HG03460 (cell line): ENCODE data around the gene PRDM16.

Experiments used
- ATAC-seq: cut with Tn5 transposase; IDR thresholded peaks from one replicate; pipeline ENCODE4 v1.9.1; 2021; ENCODE audit not compliant: unreplicated experiment

The PRDM16 gene

DNA sequence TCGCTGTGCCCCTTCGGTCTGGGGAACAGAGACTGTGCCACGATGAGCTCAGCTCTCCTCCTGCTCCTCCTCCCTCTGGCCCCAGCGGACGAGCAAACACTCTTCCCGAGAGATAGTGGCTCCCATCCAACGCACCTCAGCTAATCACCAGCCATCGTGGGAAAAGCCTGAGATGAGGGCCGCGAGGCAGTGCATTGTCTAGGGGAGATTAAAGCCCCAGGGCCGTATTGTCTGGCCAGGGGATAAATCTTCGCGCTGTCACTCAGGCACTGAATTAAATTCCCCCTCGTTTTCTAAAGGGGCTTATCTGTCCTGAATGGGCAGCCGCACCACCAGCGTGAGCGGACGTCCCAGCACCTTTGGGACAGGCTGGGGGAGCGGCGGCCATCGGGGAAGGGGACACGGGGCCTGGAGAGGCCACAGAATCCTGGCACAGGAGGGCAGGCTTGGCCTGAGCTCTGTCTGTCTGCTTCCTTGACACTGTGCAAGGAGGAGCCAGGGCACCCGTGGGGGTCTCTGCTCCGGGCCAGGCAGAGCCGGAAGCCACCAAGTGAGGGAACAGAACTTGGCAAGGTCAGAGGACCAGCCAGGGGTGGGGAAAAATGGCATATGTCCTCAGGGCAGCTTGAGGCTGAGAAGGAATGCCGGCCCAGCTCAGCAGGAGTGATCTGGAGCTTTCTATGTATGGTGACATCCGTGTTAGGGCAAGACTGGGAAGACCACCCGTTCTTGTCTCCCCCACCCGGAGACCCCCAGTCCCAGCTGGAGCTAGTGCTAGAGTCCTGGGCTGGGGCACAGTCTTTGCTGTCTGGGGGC, 32.3 kb downstream of the PRDM16 start:
- ATAC-seq = no peak

DNA sequence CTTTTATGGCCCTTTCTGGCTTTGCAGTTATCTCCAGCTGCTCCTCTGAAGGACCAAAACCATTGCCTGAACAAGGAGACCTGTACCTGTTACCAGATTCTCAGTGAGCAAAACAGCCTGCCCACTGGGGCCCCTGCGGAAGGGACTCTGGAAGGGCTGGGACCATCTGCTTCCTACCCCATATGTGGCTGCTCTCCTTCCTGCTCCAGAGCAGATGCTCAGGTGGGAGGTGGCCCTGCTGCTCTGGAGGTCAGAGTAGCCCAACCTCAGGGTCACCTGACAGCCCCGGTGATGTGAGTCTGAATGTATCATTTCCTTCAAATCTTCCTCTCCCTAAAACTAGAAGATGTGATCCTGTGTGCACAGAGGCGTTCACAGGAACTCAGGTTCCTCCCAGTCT, 33.6 kb downstream of the PRDM16 start:
- no peak for ATAC-seq

GRCh38 chr1:3103967-3104677, 35.1 kb downstream of the PRDM16 start:
- ATAC-seq = no peak

GRCh38 chr1:3105167-3105863, 36.3 kb downstream of the PRDM16 start:
- no peak for ATAC-seq

DNA sequence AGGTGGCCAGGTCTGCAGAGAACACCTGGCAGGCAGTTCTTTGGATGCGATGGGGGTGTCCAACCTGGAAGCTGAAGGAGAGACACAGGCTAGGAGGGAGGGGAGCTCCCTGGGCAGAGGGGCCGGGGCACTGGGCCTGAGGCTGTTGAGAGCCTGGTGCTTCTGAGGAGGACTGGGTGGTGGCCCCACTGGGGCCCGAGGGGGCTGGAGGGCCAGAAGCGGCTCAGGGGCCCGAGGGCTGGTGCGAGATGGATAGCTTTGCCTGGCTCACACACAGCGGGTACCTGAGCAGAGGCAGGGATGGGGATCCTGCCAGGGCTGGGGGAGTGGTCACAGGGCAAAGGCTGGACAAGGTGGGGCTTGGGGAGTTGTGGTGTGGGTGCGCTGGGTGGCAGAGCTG, 37.2 kb downstream of the PRDM16 start:
- no peak for ATAC-seq

DNA sequence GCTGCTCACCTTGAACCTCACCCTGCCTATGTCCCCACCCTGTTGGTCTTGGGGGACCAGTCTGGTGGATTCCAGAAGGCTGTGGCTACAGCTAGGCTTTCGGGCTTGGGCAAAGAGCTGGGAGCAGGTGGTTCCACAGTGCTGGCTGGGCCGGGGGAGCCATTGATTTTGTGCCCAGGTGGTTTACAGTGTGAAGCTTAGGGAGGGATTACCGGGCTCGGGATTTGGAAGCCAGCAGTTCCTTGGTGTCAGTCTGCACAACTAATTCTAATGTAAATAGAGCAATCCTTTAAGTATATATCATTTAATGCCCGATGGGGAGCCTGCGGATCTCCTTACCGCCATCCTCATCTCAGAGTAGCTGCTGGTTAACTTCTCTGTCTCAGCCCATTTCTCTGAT, 38.2 kb downstream of the PRDM16 start:
- no peak for ATAC-seq

DNA sequence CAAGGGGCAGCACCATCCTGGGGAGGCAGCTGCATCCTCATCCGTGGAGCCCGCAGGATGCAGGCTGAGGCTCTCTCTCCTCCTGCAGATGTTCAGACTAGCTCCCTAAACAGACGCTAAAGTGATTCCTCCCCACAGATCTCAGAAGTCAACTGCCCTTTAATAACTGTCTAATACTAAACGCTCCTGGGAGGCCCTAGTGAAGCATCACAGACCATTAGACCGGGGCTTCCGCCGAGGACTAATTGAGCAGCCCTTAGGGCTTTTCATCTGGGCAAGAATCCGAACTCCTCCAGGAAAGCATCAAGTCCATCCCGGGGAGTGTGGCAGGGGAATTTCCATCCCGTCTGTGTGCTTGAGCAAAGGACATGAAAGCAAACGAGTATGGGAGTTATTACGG, 40.4 kb downstream of the PRDM16 start:
- no peak for ATAC-seq

GRCh38 chr1:3111348-3112021, 42.5 kb downstream of the PRDM16 start:
- ATAC-seq = no peak

- ATAC-seq = no peak
These were observed 43.5 kb downstream of the PRDM16 start for GRCh38 chr1:3112526-3112925.

DNA sequence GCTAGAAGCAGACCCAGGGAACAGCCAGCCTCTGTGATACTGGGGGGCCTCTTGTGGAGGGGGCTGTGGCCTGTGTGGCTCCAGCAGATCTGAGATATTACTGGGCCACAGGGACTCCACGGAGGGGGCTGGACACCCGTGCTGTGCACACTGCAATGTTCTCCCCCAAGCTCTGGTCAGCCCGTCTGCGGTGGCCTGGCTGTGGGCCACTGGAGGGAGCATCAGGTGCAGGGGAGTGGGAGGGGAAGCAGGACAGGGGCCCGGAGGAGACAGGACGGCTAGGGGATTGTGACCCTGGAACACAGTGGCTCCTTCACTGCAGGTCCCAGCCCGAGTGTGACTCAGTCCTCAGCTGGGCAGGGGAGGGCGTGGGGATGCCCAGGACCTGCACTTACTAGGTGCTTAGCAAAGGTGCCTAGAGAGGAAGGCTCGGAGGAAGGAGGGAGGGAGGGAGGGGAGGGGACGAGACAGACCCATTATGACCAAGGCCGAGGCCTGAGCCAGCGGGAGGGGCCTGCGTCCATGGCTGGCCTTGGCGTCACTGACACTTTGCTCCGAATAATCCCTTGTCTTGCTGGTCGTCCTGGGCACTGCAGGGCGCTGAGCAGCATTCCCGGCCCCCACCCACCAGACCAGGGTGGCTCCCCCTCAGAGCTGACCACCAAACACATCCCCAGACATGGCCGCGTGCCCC, 44.2 kb downstream of the PRDM16 start:
- no peak for ATAC-seq

GRCh38 chr1:3113741-3114056, 44.7 kb downstream of the PRDM16 start:
- ATAC-seq = no peak

GRCh38 chr1:3114131-3114744, 45.2 kb downstream of the PRDM16 start:
- no peak for ATAC-seq

DNA sequence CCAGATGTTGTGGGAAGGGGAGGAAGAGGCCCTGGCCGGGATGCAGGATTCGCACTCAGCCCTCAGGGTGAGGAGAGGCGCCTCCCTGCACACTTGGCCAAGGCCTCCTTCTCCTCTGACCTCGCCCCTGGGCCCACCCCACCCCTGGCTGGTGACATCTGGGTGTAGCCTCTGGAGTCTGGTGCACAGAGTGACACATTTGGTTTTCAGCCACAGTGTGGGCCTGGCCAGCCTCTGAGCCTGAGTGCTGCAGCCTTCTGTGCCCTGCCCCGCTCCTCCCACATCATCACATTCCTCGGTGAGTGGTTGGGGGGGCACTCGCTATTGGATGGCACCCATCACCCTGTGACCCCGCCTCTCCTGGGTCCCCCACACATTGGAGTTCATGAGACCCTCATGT, 45.8 kb downstream of the PRDM16 start:
- no peak for ATAC-seq

- no peak for ATAC-seq
These were observed 46.5 kb downstream of the PRDM16 start for GRCh38 chr1:3115275-3116149.

DNA sequence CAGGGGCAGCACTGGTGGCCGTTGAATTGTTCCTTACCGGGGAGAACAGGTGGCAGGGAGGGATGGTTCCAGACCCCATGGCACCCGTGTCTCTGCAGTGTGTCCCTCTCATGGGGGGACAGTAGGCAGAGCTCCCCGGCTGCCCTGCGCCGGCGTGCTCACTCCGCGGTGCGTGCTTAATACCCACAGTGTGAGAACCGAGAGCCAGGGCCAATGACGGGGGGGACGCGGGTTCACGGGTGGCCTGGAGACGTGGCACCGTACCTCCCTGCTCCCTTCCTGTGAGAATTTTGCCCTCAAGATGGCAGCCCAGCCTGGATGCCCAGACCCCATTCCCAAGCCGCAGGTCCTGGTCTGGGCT, 47.1 kb downstream of the PRDM16 start:
- ATAC-seq = no peak

GRCh38 chr1:3116560-3116959, 47.6 kb downstream of the PRDM16 start:
- ATAC-seq = no peak

DNA sequence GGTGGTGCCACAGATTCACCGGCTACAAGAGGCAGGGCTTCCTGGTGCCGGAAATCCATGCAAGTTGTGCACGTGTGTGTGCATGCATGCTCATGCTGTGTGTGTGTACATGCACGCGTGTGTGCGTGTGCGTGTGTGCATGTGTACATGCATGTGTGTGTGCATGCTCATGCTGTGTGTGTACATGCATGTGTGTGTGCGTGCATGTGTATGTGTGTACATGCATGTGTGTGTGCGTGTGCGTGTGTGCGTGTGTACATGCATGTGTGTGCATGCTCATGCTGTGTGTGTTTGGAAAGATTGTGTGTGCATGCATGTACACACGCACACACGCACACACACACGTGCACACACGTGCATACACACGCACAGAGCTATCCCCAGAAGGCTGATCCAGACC, 48.9 kb downstream of the PRDM16 start:
- ATAC-seq = no peak

DNA sequence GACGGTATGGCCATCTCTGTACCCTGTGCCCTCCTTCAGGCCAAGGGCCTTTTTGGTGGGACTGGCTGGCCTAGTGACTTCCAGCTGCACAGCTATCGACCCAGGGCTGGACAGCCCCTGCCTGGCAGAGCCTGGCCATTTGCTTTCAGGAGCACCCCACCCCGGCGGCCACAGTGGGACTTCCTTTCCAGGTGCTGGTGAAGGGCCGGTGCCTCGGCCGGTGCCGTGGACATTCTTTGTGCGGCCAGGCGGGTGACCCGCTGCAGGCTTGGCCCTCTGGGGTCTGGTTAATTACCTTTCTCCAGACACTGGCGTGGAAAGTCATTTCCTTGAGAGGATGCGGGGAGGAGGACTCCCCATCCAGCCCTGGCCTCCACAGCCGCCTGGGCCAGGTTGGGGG, 50.1 kb downstream of the PRDM16 start:
- no peak for ATAC-seq

- ATAC-seq = no peak
These were observed 50.7 kb downstream of the PRDM16 start for GRCh38 chr1:3119725-3120124.

GRCh38 chr1:3120140-3120539, 51.1 kb downstream of the PRDM16 start:
- ATAC-seq = no peak
